ENCODE results near the gene RNF157.
"Not testable (repeated sequence)": the region's sequence is repeated elsewhere in the genome, so short reads cannot be mapped to it uniquely, and the experiment has no call there.

The RNF157 gene

GRCh38 chr17:76268015-76268749, 27.9 kb upstream of the RNF157 start (continued):
- no peak for TF ChIP-seq ZFP37 (tag by site-specific recombination; IDR thresholded peaks at IDR 0.05)
- TF ChIP-seq ZNF585B (tag by site-specific recombination; IDR thresholded peaks at IDR 0.05) = no peak
- 0 out of 2 replicates have a peak, but pooled peaks have one; percentile 29 for TF ChIP-seq KLF1 (tag by site-specific recombination; IDR thresholded peaks at IDR 0.05)
- no peak for TF ChIP-seq ZSCAN16 (tag by site-specific recombination; IDR thresholded peaks at IDR 0.05)
- TF ChIP-seq ZNF473 (tag by site-specific recombination; IDR thresholded peaks at IDR 0.05) = no peak

- CTCF ChIA-PET = interaction anchor here (0.9 to 5.8 kb wide), 6 partner anchors 12 to 253 kb away, joined by 3 to 52 read pairs (median 4); no protein-coding TSS in a partner anchor
- 0 out of 2 replicates have a peak overlapping the region, but pooled peaks have one; percentile 4 for H3K27ac ChIP-seq (ENCODE audit: extremely low read depth, low read depth, low read length)
- H3K4me3 ChIP-seq (ENCODE audit: low read depth, low read length) = not testable (repeated sequence)
Measured at GRCh38 chr17:76267581-76268001, 27.3 kb upstream of the RNF157 start.

GRCh38 chr17:76267051-76267576, 26.8 kb upstream of the RNF157 start:
- CTCF ChIA-PET = interaction anchor here (0.9 to 5.8 kb wide), 9 partner anchors 12 to 256 kb away, joined by 3 to 52 read pairs (median 3); no protein-coding TSS in a partner anchor
- no peak for TF ChIP-seq TCF7L2 (IDR thresholded peaks at IDR 0.05; ENCODE audit: borderline replicate concordance, low read depth, low read length)
- no peak for TF ChIP-seq ZNF169 (tag by site-specific recombination; IDR thresholded peaks at IDR 0.05)
- TF ChIP-seq ZNF362 (tag by site-specific recombination; IDR thresholded peaks at IDR 0.05) = peak; percentile 80; the same call in 1 of the 2 replicates
- POLR2A ChIA-PET = interaction anchor here (0.5 to 1.9 kb wide), 8 partner anchors 12 to 851 kb away, joined by 3 to 5 read pairs (median 3); partner anchors contain the start of gene RNF157
- no peak overlapping the region for H3K27ac ChIP-seq (ENCODE audit: extremely low read depth, low read depth, low read length)
- H3K36me3 ChIP-seq (ENCODE audit: control insufficient read depth in 2 of 2, insufficient read depth in 1 of 2, low read length in 2 of 2) = peaks cover 5 to 28% of the 10 kb centered on the region in 2 experiments; a peak in 2 of 3 replicates
- no peaks in the 10 kb centered on the region; the same call in 1 of the 2 replicates for H3K4me1 ChIP-seq (ENCODE audit: control insufficient read depth, insufficient read depth, low read length)
- H3K4me3 ChIP-seq (ENCODE audit: low read depth, low read length) = peak overlapping the region; percentile 89
- H3K9me3 ChIP-seq (ENCODE audit: control insufficient read depth, insufficient read depth, low read depth, low read length) = no peaks in the 10 kb centered on the region

More at GRCh38 chr17:76267581-76268001, 27.3 kb upstream of the RNF157 start:
- H3K36me3 ChIP-seq (ENCODE audit: control insufficient read depth in 2 of 2, insufficient read depth in 1 of 2, low read length in 2 of 2) = peaks cover 5 to 28% of the 10 kb centered on the region in 2 experiments; a peak in 2 of 3 replicates
- H3K9me3 ChIP-seq (ENCODE audit: control insufficient read depth, insufficient read depth, low read depth, low read length); H3K4me1 ChIP-seq (ENCODE audit: control insufficient read depth, insufficient read depth, low read length): not testable (repeated sequence)
- POLR2A ChIA-PET = interaction anchor here (0.6 to 1.9 kb wide), 7 partner anchors 12 to 273 kb away, joined by 3 to 6 read pairs (median 3); partner anchors contain the start of gene RNF157

- peak overlapping the region; percentile 89 for H3K4me3 ChIP-seq (ENCODE audit: low read depth, low read length)
- H3K27ac ChIP-seq (ENCODE audit: extremely low read depth, low read depth, low read length) = peak overlapping the region; percentile 81
- H3K4me1 ChIP-seq (ENCODE audit: control insufficient read depth, insufficient read depth, low read length) = no peaks in the 10 kb centered on the region; the same call in 1 of the 2 replicates
- peaks cover 5 to 25% of the 10 kb centered on the region in 2 experiments; a peak in 2 of 3 replicates for H3K36me3 ChIP-seq (ENCODE audit: control insufficient read depth in 2 of 2, insufficient read depth in 1 of 2, low read length in 2 of 2)
- CTCF ChIA-PET = interaction anchor here (0.5 to 5.8 kb wide), 8 partner anchors 13 to 256 kb away, joined by 3 to 52 read pairs (median 4); no protein-coding TSS in a partner anchor
- no peaks in the 10 kb centered on the region for H3K9me3 ChIP-seq (ENCODE audit: control insufficient read depth, insufficient read depth, low read depth, low read length)
- POLR2A ChIA-PET = interaction anchor here (0.5 to 1.9 kb wide), 4 partner anchors 13 to 851 kb away, joined by 3 to 5 read pairs (median 3); partner anchors contain the start of gene RNF157
- TF ChIP-seq ZNF704 (tag by site-specific recombination; IDR thresholded peaks at IDR 0.05) (no peak), ZNF10 (tag by site-specific recombination; IDR thresholded peaks at IDR 0.05) (no peak), ZNF510 (tag by site-specific recombination; IDR thresholded peaks at IDR 0.05; ENCODE audit: insufficient replicate concordance) (no peak), GLIS1 (tag by site-specific recombination; IDR thresholded peaks at IDR 0.05) (peak; percentile 32; the same call in 1 of the 2 replicates), ZBTB48 (tag by site-specific recombination; IDR thresholded peaks at IDR 0.05) (0 out of 2 replicates have a peak, but pooled peaks have one; percentile 8), HOXD13 (CRISPR knock-in tag; IDR thresholded peaks at IDR 0.05; ENCODE audit: borderline replicate concordance) (no peak), GLIS2 (tag by site-specific recombination; IDR thresholded peaks at IDR 0.05) (peak; percentile 43; the same call in 1 of the 2 replicates), ZNF398 (tag by site-specific recombination; IDR thresholded peaks at IDR 0.05) (peak; percentile 79), ZNF341 (tag by site-specific recombination; IDR thresholded peaks at IDR 0.05; ENCODE audit: low read depth) (peak; percentile 7; the same call in 1 of the 2 replicates), ZNF223 (tag by site-specific recombination; IDR thresholded peaks at IDR 0.05) (no peak), ZNF335 (tag by site-specific recombination; conservative IDR thresholded peaks at IDR 0.05) (peak; percentile 24; the same call in 1 of the 2 replicates)
Measured at GRCh38 chr17:76266244-76266938, 26.1 kb upstream of the RNF157 start.

All from HEK293 (cell line).